HEK293 (cell line): ENCODE data around the gene TAS2R16.

Experiments
- CTCF ChIA-PET: fragments of 350-600 bp; formaldehyde crosslinking; extraction: SDS; loops from one replicate; lab custom pipeline; 2021; ENCODE audit warnings: antibody characterized with exemption; lab: Yijun Ruan, JAX
- POLR2A ChIA-PET: fragments of 300-600 bp; formaldehyde crosslinking; extraction: SDS; loops from one replicate; lab custom pipeline; 2020; ENCODE audit warnings: antibody characterized with exemption, inconsistent platforms; lab: Yijun Ruan, JAX
- H3K27ac ChIP-seq: fragments of 200-500 bp; sonication (Bioruptor generic); 2 replicates; pipeline ENCODE4 v1.5.1; 2014; ENCODE audit warnings: low read depth, low read length, control low read depth, inconsistent platforms; ENCODE audit errors: extremely low read depth
- H3K36me3 ChIP-seq, 2 experiments: fragments of 200-500 bp in 1 of 2; sonication (Bioruptor generic) in 1 of 2; 1 replicate in 1 of 2; 2 replicates in 1 of 2; pipeline ENCODE4 v1.5.1; 2014 to 2017; ENCODE audit warnings: inconsistent platforms in 2 of 2, low read length in 2 of 2; ENCODE audit not compliant: control insufficient read depth in 2 of 2, insufficient read depth in 1 of 2
- H3K4me1 ChIP-seq: fragments of 200-500 bp; sonication (Bioruptor generic); 2 replicates; pipeline ENCODE4 v1.5.1; 2014; ENCODE audit warnings: mild to moderate bottlenecking, low read length, inconsistent platforms; ENCODE audit not compliant: control insufficient read depth, insufficient read depth
- H3K4me3 ChIP-seq: 2 replicates; pipeline ENCODE4 v1.5.1; 2011; ENCODE audit warnings: low read depth, mild to moderate bottlenecking, control low read depth, low read length, moderate library complexity
- H3K9me3 ChIP-seq: fragments of 200-500 bp; sonication (Bioruptor generic); 2 replicates; pipeline ENCODE4 v1.5.1; 2014; ENCODE audit warnings: low read depth, low read length, inconsistent platforms; ENCODE audit not compliant: control insufficient read depth, insufficient read depth
- GLI4 ChIP-seq: fragments of 450-650 bp; formaldehyde crosslinking; IDR thresholded peaks from 2 replicates; pipeline ENCODE4 v1.5.1; 2016; ENCODE audit warnings: missing biosample characterization, missing genetic modification characterization
- KLF1 ChIP-seq: fragments of 450-650 bp; formaldehyde crosslinking; IDR thresholded peaks from 2 replicates; pipeline ENCODE4 v1.5.1; 2016; ENCODE audit warnings: missing biosample characterization, missing genetic modification characterization
- KLF9 ChIP-seq: fragments of 450-650 bp; formaldehyde crosslinking; IDR thresholded peaks from 2 replicates; pipeline ENCODE4 v1.5.1; 2016; ENCODE audit warnings: missing biosample characterization, missing genetic modification characterization, low read depth
- YY2 ChIP-seq: fragments of 450-650 bp; formaldehyde crosslinking; IDR thresholded peaks from 2 replicates; pipeline ENCODE4 v1.5.1; 2016; ENCODE audit warnings: missing biosample characterization, missing genetic modification characterization
- ZFHX2 ChIP-seq: fragments of 450-650 bp; formaldehyde crosslinking; conservative IDR thresholded peaks from 2 replicates; pipeline ENCODE4 v1.5.1; 2016; ENCODE audit warnings: missing biosample characterization, missing genetic modification characterization
- ZFP37 ChIP-seq: fragments of 450-650 bp; formaldehyde crosslinking; IDR thresholded peaks from 2 replicates; pipeline ENCODE4 v1.5.1; 2016; ENCODE audit warnings: missing biosample characterization, missing genetic modification characterization
- ZNF155 ChIP-seq: fragments of 450-650 bp; formaldehyde crosslinking; IDR thresholded peaks from 2 replicates; pipeline ENCODE4 v1.5.1; 2016; ENCODE audit warnings: missing biosample characterization, missing genetic modification characterization
- ZNF510 ChIP-seq: fragments of 450-650 bp; formaldehyde crosslinking; IDR thresholded peaks from 2 replicates; pipeline ENCODE4 v1.5.1; 2018; ENCODE audit warnings: mild to moderate bottlenecking, missing genetic modification characterization, missing biosample characterization; ENCODE audit not compliant: insufficient replicate concordance
- ZNF514 ChIP-seq: fragments of 450-650 bp; formaldehyde crosslinking; IDR thresholded peaks from 2 replicates; pipeline ENCODE4 v1.5.1; 2016; ENCODE audit warnings: missing biosample characterization, missing genetic modification characterization
- ZNF560 ChIP-seq: fragments of 450-650 bp; formaldehyde crosslinking; IDR thresholded peaks from 2 replicates; pipeline ENCODE4 v1.5.1; 2017; ENCODE audit warnings: missing biosample characterization, missing genetic modification characterization, borderline replicate concordance
- ZNF610 ChIP-seq: fragments of 450-650 bp; formaldehyde crosslinking; IDR thresholded peaks from 2 replicates; pipeline ENCODE4 v1.5.1; 2016; ENCODE audit warnings: missing biosample characterization, missing genetic modification characterization, borderline replicate concordance
- ZNF654 ChIP-seq: fragments of 450-650 bp; formaldehyde crosslinking; IDR thresholded peaks from 2 replicates; pipeline ENCODE4 v1.5.1; 2016; ENCODE audit warnings: low read depth, missing biosample characterization, missing genetic modification characterization
- ZNF747 ChIP-seq: fragments of 450-650 bp; formaldehyde crosslinking; IDR thresholded peaks from 2 replicates; pipeline ENCODE4 v1.5.1; 2016; ENCODE audit warnings: missing biosample characterization, missing genetic modification characterization
- ZNF791 ChIP-seq: fragments of 450-650 bp; formaldehyde crosslinking; IDR thresholded peaks from 2 replicates; pipeline ENCODE4 v1.5.1; 2016; ENCODE audit warnings: missing biosample characterization, missing genetic modification characterization
- TF ChIP-seq, protein P1 (sequence below): fragments of 450-650 bp; formaldehyde crosslinking; IDR thresholded peaks from 2 replicates; pipeline ENCODE4 v1.5.1; 2016; ENCODE audit warnings: missing biosample characterization, missing genetic modification characterization
- TF ChIP-seq, protein P2 (sequence below): fragments of 450-650 bp; formaldehyde crosslinking; IDR thresholded peaks from 2 replicates; pipeline ENCODE4 v1.5.1; 2016; ENCODE audit warnings: missing biosample characterization, missing genetic modification characterization

The TAS2R16 gene

GRCh38 chr7:122983261-122983660, 12.2 kb downstream of the TAS2R16 start (continued):
- no peak for TF ChIP-seq ZNF654 (tag by site-specific recombination)

DNA sequence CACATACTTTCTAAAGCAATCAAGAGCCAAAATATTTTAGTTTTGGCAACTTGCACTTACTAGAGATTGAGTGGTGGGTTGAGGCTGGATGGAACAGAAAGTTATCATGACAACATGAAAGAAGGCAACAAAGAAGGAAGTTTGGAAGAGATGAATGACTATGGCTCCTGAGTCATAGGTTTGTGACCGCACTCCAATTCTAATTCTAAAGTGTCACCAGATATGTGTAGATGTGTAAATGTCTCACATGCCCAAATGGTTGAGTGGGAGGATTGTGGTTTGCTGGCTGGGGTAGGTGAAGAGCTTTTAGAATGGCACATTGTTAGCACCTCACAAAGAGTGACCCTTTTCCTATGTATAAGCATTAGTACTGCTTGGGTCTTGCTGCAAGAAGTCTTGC, 20.2 kb downstream of the TAS2R16 start:
- Histone ChIP-seq H3K27ac (no peak overlapping the region), H3K36me3 (no peaks in the 10 kb centered on the region), H3K4me1 (no peaks in the 10 kb centered on the region), H3K4me3 (no peak overlapping the region), H3K9me3 (no peaks in the 10 kb centered on the region)
- TF ChIP-seq ZNF610 (no peak), ZFHX2 (tag by site-specific recombination) (peak; percentile 48; the same call in 1 of the 2 replicates)
- TF ChIP-seq, protein P1, sequence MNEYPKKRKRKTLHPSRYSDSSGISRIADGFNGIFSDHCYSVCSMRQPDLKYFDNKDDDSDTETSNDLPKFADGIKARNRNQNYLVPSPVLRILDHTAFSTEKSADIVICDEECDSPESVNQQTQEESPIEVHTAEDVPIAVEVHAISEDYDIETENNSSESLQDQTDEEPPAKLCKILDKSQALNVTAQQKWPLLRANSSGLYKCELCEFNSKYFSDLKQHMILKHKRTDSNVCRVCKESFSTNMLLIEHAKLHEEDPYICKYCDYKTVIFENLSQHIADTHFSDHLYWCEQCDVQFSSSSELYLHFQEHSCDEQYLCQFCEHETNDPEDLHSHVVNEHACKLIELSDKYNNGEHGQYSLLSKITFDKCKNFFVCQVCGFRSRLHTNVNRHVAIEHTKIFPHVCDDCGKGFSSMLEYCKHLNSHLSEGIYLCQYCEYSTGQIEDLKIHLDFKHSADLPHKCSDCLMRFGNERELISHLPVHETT (tag by site-specific recombination): no peak
- ChIA-PET CTCF (no interaction called here), POLR2A (no interaction called here)

DNA sequence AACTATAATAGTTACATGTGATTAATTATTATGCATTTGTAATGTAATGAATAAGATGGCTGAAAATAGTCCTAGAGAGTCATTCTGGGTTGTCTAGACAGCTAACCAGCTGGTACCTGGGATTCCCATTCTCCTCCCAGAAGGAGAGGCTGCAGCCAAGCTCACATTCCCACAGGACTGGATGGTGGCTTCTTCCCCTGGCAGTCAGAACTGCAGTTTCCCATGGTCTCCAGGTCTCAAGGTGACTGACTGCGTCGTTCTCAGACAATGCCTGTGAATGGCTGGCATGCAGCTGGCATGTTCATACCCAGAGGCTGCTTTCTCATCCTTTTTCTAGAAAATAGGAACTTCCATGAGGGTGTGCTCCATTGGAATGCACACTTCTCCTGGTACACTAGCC, 21.3 kb downstream of the TAS2R16 start:
- Histone ChIP-seq H3K4me1 (no peaks in the 10 kb centered on the region), H3K27ac (no peak overlapping the region), H3K4me3 (no peak overlapping the region), H3K36me3 (no peaks in the 10 kb centered on the region), H3K9me3 (no peaks in the 10 kb centered on the region)
- ChIA-PET POLR2A (no interaction called here), CTCF (interaction anchor here (0.6 to 0.7 kb wide), 2 partner anchors 14 to 34 kb away, joined by 3 read pairs; no protein-coding TSS in a partner anchor)
- no peak for TF ChIP-seq YY2 (tag by site-specific recombination)

DNA sequence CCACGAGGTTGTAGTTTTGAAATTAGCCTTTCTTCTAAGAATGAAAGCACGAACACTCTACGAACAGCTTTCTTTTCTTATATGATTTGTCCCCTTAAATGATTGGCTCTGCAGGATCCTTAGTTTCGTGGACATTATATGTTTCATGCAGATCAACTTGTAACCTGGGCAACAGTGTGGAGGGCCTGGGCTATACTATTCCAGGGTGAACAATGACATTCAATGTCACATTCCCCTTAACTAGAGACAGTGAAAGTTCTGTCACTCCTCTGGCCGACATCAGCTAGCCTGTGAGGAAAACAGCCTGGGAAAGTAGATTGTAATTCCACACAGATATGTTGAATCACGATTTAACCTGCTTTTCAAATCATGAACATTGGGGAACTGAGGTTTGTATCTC, 23.4 kb downstream of the TAS2R16 start:
- Histone ChIP-seq H3K27ac (no peak overlapping the region), H3K4me1 (no peaks in the 10 kb centered on the region), H3K4me3 (no peak overlapping the region), H3K9me3 (no peaks in the 10 kb centered on the region), H3K36me3 (no peaks in the 10 kb centered on the region)
- POLR2A ChIA-PET: no interaction called here
- CTCF ChIA-PET: interaction anchor here (0.9 kb wide), 1 partner anchor 11 kb away, joined by 3 read pairs; no protein-coding TSS in a partner anchor
- TF ChIP-seq ZNF155 (tag by site-specific recombination) (no peak), KLF9 (tag by site-specific recombination) (no peak), ZNF510 (tag by site-specific recombination) (no peak), KLF1 (tag by site-specific recombination) (no peak), ZNF747 (no peak), ZNF791 (tag by site-specific recombination) (no peak), ZNF514 (tag by site-specific recombination) (no peak), ZFP37 (tag by site-specific recombination) (no peak), GLI4 (no peak), ZNF560 (tag by site-specific recombination) (no peak)
- TF ChIP-seq, protein P1 (tag by site-specific recombination): no peak
- TF ChIP-seq, protein P2, sequence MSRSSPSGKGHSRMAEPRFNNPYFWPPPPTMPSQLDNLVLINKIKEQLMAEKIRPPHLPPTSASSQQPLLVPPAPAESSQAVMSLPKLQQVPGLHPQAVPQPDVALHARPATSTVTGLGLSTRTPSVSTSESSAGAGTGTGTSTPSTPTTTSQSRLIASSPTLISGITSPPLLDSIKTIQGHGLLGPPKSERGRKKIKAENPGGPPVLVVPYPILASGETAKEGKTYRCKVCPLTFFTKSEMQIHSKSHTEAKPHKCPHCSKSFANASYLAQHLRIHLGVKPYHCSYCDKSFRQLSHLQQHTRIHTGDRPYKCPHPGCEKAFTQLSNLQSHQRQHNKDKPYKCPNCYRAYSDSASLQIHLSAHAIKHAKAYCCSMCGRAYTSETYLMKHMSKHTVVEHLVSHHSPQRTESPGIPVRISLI: no peak
